Peyer's patch (tissue), 4 donors: ENCODE measurements around the gene TM7SF2.

Experiments
- POLR2A ChIP-seq, 2 donors: fragments of 450-650 bp; IDR thresholded peaks; one replicate each; pipeline ENCODE4 v1.5.1; 2017; ENCODE audit warnings: antibody characterized with exemption in 2 of 2, mild to moderate bottlenecking in 2 of 2, moderate library complexity in 2 of 2
- TF ChIP-seq, protein P1 (sequence below), 6 experiments: fragments of 450-650 bp in 4 of 6; fragments of 200-600 bp in 2 of 6; sonication (generic) in 1 of 6; IDR thresholded peaks; one replicate each; pipeline ENCODE4 v1.5.1; 2017 to 2019; ENCODE audit warnings: antibody characterized with exemption in 6 of 6, mild to moderate bottlenecking in 3 of 6, moderate library complexity in 1 of 6

DNA sequence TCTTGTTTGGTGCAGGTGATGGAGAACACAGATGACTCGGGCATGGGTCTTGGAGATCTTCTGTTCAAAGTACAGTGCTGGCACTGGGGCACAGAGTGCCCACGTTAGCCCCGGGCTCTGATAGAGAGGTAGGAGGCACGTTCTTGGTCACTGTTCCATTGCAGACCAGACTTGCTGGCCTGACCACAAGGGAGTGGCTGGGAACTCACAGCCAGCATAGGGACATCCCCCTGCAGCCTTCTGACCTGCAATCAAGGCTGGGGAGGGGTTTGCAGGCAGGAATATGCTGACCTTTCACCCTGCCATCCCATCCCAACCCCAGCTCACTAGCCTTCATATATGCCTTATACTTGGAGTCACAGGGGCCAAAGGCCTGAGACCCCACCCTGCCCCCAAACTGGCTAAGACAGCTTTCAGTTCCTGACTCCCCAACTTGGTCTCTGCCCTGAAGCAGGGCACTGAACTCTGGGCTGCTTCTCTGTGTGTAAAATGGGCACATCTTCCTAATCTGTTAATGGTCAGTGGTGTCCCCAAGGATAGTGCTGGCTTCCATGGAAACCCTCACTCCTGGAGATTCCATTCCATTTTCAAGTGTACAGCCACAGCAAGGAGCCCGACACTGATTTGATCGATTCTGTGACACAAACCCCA lies 15.1 kb downstream of the TM7SF2 start:
- TF ChIP-seq POLR2A (IDR thresholded peaks at IDR 0.05) = no peak
- TF ChIP-seq, protein P1, sequence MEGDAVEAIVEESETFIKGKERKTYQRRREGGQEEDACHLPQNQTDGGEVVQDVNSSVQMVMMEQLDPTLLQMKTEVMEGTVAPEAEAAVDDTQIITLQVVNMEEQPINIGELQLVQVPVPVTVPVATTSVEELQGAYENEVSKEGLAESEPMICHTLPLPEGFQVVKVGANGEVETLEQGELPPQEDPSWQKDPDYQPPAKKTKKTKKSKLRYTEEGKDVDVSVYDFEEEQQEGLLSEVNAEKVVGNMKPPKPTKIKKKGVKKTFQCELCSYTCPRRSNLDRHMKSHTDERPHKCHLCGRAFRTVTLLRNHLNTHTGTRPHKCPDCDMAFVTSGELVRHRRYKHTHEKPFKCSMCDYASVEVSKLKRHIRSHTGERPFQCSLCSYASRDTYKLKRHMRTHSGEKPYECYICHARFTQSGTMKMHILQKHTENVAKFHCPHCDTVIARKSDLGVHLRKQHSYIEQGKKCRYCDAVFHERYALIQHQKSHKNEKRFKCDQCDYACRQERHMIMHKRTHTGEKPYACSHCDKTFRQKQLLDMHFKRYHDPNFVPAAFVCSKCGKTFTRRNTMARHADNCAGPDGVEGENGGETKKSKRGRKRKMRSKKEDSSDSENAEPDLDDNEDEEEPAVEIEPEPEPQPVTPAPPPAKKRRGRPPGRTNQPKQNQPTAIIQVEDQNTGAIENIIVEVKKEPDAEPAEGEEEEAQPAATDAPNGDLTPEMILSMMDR (IDR thresholded peaks at IDR 0.05) = no peak
